Left hindlimb (tissue), 1 donor: ENCODE results near the gene RABL6.
"Not testable (repeated sequence)": the region's sequence is repeated elsewhere in the genome, so short reads cannot be mapped to it uniquely, and the experiment has no call there.

Experiments
- DNase-seq: peaks from one replicate; pipeline ENCODE4 v3.0.0-alpha.2; 2018

RABL6 gene

DNA sequence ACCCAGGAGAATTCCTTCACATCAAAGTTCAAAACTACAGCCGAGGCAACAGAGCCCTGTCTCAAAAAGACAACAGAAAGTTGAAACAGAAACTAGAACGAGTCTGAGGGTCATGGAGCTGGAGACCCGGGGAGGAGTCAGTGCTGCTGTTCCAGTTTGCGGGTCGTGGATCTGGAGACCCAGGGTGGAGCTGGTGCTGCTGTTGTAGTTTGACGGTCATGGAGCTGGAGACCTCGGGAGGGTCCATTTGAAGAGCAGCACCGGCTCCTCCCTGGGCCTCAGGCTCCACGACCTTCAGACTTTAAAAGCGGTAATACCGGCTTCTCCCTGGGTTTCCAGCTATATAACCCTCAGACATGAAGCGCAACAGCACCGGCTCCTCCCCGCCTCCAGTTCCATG, 30.4 kb upstream of the RABL6 start:
- DNase-seq = no peak

- no peak for DNase-seq
Observed at GRCh38 chr9:136779808-136780207, 27.9 kb upstream of the RABL6 start.

DNA sequence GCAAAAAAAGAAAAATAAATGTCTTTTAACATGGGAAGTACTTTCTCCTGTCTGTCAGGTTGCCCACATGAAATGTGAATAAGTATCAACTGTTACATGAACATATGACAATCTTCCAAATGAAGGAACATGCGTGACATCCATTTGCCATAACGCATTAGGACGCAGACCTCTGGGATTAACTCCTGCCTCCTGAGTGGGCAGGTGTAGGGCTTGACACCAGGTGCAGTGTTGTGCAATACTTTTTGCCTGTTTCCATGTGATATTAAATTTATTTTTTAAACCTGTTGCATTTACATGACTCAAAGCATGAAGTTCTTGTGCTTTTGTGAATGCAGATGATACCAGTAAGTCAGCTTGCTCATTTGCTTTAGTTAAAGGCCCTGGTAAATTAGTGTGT, 25.3 kb upstream of the RABL6 start:
- DNase-seq = no peak

GRCh38 chr9:136784249-136784996, 23.3 kb upstream of the RABL6 start:
- DNase-seq = peak; percentile 11

- DNase-seq = no peak
Observed at GRCh38 chr9:136784997-136785361, 22.8 kb upstream of the RABL6 start.

DNA sequence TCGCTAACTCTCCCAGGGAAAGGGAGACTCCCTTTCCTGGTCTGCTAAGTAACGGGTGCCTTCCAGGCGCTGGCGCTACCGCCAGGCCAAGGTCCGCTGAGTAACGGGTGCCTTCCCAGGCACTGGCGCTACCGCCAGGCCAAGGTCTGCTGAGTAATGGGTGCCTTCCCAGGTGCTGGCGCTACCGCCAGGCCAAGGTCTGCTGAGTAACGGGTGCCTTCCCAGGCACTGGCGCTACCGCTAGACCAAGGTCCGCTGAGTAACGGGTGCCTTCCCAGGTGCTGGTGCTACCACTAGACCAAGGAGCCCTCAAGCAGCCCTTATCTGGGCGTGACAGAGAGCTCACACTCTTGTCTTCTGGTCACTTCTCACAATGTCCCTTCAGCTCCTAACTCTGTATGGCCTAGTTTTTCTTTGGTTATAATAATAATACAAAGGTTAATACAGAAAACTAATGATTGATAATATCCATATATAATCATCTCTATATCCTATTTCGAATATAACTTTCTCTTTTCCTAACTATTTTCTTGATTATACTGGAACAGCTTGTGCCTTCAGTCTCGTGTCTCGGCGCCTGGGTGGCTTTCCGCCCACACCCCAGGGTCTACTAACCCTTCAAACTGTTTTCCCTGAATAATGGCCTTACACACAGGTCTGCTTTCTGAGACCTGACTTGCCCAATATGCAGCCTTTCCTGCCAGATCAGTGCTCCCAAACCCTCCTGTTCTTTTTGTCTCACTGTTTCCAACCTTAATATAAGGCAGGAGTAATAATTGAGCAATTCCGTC, 22.0 kb upstream of the RABL6 start:
- DNase-seq = not testable (repeated sequence)

- DNase-seq = no peak
Observed at GRCh38 chr9:136786451-136786850, 21.3 kb upstream of the RABL6 start.

- not testable (repeated sequence) for DNase-seq
Observed at GRCh38 chr9:136786983-136787382, 20.8 kb upstream of the RABL6 start.

GRCh38 chr9:136787690-136788400, 19.9 kb upstream of the RABL6 start:
- DNase-seq = peak; percentile 63

DNA sequence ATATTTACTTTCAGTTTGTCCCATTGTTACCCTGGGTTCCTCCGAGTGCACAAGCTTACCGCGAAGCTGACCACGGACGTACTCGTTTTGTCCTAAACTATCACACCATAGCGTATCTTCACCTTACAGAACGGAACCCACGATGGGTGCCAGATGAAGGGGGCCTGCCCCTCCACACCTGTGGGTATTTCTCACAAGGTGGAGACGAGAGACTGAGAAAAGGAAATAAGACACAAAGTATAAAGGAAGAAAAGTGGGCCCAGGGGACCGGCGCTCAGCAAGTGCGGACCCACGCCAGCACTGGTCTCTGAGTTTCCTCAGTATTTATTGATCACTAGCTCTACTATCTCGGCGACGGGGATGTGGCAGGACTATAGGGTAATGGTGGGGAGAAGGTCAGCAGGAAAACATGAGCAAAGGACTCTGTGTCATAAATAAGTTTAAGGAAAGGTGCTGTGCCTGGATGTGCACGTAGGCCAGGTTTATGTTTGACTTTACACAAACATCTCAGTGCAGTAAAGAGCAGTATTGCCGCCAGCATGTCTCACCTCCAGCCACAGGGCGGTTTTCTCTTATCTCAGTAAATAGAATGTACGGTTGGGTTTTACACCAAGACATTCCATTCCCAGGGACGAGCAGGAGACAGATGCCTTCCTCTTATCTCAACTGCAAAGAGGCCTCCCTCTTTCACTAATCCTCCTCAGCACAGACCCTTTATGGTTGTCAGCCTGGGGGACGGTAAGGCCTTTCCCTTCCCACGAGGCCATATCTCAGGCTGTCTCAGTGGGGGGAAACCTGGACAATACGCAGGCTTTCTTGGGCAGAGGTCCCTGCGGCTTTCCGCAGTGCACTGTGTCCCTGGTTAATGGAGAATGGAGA, 18.9 kb upstream of the RABL6 start:
- peak; percentile 23 for DNase-seq

GRCh38 chr9:136789523-136789937, 18.2 kb upstream of the RABL6 start:
- no peak for DNase-seq

GRCh38 chr9:136790640-136791515, 16.9 kb upstream of the RABL6 start, which contains the start of gene TMEM141:
TSS of gene TMEM141 (plus strand) at chr9:136791344. CDS start at chr9:136791371, 27 bp downstream.
- DNase-seq = peak; percentile 100

DNA sequence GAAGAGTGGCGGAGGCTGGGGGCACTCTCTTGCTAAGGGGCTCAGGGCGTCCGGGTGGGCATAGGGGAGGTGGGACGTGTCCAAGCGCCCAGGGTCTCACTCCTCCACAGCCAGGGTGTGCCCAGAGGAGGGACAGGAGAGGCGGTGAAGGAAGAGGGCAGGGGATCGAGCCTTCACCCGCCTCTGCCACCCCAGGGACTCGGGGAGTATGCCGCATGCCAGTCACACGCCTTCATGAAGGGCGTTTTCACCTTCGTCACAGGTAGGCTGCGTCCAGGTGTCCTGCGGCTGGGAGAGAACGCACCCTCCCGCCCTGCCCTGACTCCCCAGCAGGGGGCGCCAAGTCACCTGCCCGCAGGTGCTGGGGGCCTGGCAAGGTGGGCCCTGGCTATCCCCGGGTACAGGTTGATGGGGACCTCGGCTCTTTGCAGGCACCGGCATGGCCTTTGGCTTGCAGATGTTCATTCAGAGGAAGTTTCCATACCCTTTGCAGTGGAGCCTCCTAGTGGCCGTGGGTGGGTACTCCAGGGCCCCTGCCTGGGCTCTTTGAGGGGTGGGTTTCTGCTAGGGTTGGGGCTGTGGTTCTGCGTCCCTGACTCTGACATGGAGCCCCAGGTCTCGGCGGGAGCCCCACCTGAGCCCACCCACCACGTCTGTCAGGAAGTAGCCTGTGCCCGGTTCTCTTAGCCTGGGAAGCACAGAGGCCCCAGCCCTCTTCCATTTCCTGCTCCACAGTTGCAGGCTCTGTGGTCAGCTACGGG, 16.1 kb upstream of the RABL6 start:
- DNase-seq = peak; percentile 70

- DNase-seq = no peak
Observed at GRCh38 chr9:136792321-136793085, 15.2 kb upstream of the RABL6 start.

DNA sequence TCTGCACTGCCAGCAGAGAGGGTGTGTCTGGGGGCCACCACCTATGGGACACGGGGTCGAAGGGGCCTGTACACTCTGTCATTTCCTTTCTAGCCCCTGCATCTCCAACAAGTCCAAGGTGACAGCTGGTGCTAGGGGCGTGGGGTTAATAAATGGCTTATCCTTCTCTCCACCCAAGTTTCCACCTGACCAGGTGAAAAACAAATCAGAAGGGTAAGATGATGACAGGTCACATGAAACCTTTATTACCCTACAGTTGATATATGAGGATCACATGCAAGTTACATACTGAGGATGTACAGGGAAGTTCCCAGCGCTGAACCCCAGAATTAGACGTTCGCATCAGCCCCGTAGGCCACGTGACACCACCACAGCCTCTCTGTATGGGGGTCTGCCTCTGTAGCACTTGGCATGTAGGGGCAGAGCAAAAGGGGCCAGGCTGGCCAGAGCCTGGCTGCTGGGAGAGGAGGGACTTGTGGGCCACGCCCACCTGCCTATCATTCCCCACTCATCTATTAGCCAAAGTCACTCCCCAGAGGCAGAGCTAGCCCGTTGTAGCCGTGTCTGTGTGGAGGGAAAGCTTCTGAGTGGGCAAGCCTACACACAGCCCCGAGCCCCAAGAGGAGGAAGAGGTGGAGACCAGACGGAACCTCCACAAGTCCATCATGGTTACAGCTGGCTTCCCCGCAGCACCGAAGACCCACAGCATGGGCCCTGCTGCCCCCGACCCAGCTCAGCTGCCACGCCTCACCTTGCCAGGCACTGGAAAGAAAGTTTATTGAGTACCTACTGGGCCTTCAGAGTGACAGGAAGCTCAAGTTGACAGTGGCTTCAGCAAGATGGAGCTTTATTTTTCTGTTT, 14.4 kb upstream of the RABL6 start:
- no peak for DNase-seq

DNA sequence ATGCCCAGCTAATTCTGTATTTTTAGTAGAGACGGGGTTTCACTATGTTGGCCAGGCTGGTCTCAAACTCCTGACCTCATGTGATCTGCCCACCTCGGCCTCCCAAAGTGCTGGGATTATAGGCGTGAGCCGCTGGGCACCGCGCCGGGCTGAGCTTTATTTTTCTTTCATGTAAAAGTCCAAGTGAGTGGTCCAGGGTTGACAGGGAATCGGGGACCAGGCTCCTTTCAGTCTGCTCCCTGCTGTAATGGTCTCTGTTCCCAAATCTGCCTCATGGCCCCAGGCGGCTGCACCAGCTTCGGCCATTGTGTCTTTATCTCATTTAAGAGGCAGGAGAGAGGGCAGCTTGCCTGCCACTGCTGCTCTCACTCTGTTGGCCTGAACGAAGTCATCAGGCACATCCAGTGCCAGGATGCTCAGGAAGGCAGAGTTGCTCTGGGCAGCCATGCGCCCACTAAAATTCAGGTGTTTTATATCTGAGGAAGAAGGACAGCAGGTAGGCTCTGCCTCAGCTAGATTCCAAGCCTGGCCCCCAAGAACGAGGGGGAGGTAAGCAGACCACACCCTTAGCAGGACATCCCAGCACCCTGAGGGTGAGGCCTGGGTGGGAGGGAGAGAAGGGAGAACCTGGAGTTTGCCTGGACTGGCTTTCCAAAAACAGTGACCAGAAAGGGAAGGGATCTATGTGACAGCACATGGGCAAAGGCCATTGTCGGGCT, 13.3 kb upstream of the RABL6 start:
- DNase-seq = no peak

DNA sequence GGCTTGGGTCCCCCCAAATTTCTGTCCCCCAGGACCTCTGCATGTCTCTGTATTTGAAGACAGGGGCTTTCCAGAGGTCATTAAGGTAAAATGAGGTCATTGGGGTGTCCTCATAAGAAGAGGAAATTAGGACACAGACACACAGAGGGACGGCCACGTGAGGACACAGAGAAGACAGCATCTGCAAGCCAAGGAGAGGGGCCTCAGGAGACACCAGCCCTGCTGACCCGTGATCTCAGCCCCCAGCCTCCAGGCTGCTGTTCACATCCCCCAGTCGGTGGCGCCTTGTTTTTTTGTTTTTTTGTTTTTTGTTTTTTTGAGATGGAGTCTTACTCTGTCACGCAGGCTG, 12.8 kb upstream of the RABL6 start:
- DNase-seq = no peak

DNA sequence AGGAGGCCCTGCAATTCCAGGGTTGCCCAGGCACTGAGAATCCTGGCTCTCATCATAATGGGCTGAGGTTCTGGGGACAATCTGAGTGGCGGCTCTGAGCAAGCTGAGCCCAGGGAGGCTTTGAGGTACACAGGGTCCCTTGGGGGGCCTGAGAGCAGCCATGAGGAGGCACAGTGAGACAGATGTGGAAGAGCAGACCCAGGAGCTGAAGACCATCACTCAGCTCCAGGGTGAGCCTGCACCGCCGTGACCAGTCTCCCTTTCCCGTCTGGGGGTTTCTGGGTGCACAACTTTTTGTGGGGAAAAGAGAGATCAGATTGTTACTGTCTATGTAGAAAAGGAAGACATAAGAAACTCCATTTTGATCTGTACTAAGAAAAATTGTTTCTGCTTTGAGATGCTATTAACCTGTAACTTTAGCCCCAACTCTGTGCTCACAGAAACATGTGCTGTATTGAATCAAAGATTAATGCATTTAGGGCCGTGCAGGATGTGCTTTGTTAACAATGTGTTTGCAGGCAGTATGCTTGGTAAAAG, 11.4 kb upstream of the RABL6 start, which contains the start of gene CCDC183:
Gene CCDC183 (plus strand): TSS at position 101 of the 537 bp plus-strand sequence. CDS start 60 bp downstream, at position 161.
- no peak for DNase-seq
